HG02763 (cell line): ENCODE data around the gene TYMP.
"Not testable (repeated sequence)": the region's sequence is repeated elsewhere in the genome, so short reads cannot be mapped to it uniquely, and the experiment has no call there.

Experiments
- ATAC-seq: cut with Tn5 transposase; IDR thresholded peaks from one replicate; pipeline ENCODE4 v1.9.1; 2021; ENCODE audit warnings: mild to moderate bottlenecking, moderate library complexity; ENCODE audit not compliant: unreplicated experiment

TYMP gene

DNA sequence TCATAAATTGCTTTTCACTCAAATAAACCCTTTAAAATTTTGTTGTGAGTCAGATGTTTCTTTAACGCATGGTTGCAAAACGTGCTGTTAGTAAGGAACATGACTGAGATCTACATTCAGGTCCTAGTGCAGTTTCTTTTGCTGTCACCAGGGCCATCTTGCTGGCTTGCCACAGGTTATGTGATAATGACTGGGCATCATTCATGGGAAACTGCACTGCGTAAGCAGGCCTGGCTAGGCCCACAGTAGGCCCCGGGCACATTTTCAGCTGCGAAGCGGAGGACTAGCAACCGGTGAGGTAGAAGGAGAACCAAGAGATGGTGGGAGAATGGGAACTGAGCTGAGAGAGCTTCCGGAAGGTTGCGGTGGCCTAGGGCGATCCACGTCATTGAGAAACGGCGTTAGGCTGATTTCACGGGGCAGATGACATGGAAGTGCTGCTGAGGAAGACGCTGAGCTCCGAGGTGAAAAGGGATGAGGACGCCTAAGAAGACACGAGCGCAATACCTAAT lies 12.7 kb upstream of the TYMP start:
- ATAC-seq, result no peak

DNA sequence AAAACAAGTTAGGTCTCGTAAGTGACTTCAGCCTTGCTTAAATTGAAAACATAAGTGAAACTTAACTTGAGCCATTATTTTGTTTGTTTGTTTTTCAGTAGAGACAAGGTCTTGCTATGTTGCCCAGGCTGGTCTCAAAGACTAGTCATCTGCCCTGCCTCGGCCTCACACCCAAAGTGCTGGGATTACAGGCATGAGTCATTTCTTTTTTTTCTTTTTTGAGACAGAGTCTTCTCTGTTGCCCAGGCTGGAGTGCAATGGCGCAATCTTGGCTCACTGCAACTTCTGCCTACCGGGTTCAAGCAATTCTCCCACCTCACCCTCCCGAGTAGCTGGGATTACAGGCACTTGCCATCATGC lies 11.8 kb upstream of the TYMP start:
- ATAC-seq, result not testable (repeated sequence)

DNA sequence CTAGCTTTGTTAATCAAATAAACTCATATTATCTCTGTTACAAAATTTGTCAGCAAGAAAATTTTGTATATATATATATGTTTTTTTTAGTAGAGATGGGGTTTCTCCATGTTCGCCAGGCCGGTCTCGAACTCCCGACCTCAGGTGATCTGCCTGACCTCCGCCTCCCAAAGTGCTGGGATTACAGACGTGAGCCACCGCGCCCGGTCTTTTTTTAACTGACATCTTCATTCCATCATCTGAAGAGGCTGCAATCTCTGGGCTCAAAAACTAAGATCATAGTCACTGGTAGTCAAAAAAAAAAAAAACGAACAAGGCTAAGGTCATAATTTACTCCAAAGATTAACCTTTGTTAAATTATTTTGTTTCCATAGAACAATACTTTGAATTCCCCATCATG lies 10.6 kb upstream of the TYMP start:
- ATAC-seq, result no peak

DNA sequence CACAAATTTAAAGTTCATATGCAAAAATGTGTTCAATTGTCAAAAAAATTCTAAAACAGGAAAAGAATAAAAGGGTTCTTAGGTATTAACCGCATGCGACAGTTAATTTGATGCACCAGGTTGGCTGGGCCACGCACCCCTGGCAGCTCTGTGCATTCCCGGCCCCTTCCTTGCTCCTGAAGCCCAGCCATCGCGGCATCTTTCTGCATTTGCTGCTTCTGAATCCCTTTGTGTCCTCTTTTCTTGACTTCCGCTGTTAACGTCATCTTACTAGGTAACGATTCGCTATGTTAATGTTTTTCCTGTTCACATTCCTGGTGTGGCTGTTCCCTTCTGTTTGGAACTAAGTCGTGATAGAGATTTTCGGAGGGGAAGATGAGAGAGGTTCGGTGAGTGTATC lies 8.0 kb upstream of the TYMP start:
- no peak for ATAC-seq

DNA sequence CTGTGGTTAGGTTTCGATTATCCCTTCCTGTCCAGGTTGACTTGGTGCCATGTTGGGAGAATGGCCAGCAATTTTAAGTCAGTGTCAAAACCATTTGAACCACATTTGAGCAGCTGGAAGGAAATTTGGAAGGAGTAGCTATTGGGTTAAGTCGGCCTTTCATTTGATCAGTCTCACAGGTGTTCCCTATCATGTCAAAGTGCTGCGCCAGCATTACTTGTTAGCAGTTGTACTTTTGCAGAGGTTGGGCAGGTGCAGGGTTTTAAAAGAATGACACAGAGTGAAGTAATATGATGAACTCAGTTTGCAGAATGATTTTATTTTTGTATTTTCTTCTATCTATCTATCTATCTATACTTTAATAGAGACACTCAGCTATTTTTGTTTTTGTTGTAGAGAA lies 6.4 kb upstream of the TYMP start:
- no peak for ATAC-seq

DNA sequence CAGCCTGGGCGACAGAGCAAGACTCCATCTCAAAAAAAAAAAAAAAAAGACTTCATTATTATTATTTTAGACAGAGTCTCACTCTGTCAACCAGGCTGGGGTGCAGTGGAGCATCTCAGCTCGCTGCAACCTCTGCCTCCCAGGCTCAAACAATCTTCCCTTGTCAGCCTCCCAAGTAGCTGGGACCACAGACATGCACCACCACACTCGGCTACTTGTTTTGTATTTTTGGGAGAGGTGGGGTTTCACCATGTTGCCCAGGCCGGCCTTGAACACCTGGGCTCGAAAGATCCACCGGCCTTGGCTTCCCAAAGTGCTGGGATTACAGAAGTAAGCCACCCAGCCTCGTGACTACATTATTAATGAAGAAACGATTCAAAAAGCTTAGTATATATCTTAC lies 5.3 kb upstream of the TYMP start:
- no peak for ATAC-seq

DNA sequence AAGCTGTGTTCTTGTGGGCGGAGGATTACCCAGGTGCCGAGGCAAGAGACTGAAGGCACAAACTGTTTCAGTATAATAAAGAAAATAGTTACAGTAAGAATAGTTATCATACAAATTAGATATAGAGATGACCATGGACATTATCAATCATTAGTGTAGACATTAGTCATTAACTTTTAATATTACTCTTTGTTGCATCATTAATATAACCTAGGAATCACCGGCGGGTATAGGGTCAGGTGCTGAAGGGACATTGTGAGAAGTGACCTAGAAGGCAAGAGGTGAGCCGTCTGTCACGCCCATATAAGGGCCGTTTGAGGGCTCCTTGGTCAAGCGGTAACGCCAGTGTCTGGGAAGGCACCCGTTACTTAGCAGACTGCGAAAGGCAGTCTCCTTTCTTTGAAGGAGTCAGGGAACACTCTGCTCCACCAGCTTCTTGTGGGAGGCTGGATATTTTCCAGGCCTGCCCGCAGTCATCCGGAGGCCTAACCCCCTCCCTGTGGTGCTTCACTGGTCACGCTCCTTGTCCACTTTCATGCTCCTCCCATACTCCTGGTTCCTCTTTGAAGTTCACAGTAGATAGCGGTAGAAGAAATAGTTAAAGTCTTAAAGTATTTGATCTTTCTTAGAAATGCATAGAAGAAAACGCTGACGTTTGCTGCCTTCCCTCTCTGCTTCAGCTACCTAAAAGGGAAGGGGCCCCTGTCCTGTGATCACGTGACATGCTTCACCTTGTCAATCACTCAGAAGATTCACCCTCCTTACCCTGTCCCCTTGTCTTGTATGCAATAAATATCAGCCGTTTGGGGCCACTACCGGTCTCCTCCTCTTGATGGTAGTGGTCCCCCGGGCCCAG lies 4.3 kb upstream of the TYMP start:
- not testable (repeated sequence) for ATAC-seq

DNA sequence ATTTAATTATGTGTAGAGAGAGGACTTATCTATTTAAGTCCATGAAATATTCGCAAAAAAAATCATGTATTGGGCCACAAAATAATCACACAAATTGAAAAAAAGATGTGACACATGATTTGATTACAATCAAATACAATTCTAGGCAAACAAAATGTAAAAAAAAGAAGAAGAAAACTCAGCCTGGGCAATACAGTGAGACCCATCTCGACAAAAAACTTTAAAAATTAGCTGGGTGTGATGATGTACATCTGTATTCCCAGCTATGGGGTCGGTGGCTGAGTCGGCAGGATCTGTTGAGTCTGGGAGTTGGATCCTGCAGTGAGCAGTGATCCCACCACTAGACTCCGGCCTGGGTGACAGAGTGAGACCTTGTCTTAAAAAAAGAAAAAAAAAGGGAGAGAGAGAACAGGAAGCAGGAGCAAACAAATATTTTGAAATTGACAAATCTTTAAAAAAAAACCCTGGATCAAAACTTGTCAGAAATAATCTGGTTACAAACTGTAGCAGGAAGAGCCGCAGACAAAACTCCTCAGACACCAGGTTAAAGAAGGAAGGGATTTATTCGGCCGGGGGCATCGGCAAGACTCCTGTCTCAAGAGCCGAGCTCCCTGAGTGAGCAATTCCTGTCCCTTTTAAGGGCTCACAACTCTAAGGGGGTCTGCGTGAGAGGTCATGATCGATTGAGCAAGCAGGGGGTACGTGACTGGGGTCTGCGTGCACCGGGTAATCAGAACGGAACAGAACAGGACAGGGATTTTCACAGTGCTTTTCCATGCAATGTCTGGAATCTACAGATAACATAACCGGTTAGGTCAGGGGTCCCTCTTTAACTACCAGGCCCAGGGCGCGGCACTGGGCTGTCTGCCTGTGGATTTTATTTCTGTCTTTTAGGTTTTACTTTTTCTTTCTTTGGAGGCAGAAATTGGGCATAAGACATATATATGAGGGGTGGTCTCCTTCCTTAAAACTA lies 3.3 kb upstream of the TYMP start:
- ATAC-seq, result no peak

DNA sequence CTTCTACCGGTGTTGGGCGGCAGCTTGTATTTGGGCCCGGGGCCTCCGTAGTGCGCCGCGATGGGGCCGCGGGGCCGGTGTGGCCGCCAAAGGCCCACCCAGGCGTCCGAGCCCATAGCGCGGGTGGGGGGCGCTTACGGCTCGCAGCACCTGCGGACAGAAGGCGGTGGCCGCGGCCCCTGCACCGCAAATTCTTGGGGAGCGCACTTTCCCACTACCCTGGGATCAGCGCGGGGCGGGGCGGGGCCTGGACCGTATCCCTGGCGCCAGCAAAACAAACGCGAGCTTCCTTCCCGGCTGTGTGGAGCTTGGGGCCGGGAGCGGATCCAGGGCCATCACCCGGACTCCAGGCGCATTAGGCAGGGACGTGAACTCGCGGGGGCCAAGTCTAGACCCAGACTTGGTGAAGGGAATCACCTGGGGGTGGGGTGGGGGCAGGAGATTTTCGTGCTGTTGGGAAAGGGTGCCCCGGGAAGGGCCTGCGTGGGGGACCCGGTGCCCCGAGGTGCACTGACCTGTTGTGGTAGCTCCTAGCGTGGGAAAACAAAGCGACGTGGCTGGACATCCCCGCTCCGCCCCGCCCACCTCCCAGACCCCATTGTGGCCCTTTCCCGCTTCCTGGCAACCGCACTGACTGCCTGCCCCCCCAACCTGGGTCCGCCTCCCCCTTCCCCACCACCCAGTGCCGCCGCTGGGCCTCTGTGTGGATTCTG lies 2.3 kb upstream of the TYMP start:
- peak; percentile 4 for ATAC-seq

DNA sequence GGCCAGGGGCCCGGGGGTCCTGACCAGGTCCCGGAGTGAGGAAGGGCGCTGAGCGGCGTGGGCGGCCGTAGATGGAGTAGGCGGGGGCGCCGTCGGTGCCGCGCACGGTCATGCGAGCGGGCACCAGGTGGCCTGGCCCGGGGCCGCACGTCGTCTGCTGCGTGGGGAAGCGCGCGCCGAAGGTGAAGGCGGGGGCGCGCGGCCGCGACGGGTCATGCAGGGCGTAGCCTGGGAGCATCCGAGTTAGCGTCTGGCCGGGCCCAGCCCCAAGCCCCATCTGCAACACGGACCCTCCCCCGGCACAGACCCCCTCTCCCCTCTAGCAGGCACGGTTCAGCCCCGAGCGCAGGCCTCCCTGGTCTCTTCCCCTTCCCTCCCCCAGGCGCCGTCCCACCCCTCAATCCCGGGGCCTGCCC lies 1.7 kb upstream of the TYMP start:
- ATAC-seq, result peak; percentile 36

DNA sequence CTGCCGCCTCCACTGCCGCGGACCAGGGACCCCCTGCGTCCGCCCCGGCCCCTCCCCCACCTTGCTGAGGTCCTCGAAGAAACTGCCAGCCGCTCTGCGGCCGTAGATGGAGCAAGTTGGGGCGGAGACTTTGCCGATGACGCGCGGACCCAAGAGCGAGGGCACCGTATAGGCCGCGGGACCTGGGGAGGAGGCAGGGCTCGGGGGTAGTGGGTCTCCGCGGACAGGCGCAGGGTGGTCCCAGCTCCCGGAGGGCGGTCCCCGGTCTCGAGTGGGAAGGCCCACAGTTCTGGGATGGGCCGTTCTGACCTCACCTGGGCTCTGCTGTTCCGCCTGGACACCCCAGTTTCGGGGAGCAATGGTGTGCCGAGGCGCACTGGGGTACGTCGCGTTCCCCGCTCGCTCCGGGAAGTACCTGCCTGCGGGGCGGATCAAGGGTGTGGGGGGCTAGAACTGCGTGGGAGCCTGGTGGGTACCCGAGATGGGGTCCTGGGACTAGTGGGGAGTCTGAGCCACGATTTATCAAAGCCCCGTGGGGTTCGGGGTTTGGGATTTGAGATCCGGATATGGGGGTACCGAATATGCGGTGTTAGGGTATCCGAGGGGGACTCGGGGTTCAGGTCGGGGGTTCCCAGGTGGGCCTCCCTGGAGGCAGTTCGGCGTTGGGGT lies 1.2 kb upstream of the TYMP start:
- ATAC-seq, result no peak

DNA sequence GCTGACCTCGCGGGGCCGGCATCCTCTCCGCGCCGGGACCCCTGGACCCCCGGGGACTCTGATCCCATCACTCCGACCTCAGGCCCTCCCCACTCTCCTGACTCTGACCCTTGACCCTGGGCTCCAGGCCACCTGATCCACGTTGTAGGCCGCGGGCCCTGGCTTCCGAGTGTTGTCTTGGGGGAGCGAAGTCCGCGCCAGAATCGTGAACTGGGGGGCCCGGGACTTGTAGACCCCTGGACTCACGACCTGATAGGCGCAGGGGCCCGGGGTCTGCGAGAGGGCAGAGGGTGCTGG lies 716 bp upstream of the TYMP start:
- no peak for ATAC-seq

DNA sequence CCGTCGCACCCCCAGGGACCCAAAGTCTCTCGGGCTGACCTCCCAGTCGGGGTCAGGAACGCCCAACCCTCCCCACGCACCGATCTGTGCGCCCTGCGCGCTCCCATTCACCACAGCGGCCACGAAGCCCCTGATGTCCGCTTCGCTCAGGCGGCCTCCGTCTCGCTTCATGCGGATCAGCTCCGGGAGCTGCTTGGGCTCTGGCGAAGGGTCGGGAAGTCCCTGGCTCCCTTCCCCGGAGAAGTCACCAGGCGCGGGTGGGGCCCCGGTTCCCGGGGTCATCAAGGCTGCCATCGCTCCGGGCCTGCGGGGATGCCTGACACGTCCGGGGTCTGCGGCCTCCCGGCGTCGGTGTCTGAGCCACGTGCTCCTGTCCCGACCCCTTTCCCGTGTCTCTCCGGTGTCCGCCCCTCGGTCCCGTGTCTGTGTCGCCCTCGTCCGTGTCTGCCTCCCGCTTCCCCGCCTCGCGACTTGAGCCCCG lies 356 bp downstream of the TYMP start:
- no peak for ATAC-seq

DNA sequence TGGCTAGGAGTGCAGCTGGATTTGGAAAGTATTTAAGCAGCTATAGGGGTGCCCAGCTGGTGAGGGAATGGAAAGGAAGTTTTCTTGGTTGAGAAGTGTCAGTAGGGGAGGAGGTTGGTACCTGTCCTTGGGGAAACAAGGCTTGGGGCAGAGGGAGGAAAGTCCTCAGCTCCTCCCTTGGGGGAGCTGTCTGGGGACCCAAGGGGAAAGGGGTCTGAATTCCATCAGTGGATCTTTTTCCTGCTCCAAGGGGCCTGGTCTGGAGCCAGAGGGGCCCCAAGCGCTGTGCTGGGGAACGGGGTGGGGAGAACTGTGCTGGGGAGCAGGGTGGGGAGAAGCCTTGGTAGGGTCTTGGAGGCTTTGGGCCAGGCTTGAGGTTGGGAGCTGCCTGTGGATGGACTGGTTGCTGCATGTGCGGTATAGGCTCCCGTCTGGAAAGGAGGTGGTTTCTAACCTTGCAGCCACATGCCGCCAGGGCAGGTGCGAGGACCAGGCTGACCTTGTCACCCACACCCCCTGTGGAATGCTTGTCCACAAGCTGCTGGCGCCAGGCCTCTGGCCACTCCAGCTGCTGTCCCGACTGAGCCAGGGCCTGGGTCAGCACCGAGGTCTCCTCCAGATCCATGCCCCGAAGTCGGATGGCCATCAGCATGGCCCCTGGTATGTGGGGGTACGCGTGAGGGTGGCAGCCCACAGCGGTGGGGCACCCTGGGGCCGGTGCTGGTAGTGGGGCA lies 963 bp downstream of the TYMP start:
- no peak for ATAC-seq

DNA sequence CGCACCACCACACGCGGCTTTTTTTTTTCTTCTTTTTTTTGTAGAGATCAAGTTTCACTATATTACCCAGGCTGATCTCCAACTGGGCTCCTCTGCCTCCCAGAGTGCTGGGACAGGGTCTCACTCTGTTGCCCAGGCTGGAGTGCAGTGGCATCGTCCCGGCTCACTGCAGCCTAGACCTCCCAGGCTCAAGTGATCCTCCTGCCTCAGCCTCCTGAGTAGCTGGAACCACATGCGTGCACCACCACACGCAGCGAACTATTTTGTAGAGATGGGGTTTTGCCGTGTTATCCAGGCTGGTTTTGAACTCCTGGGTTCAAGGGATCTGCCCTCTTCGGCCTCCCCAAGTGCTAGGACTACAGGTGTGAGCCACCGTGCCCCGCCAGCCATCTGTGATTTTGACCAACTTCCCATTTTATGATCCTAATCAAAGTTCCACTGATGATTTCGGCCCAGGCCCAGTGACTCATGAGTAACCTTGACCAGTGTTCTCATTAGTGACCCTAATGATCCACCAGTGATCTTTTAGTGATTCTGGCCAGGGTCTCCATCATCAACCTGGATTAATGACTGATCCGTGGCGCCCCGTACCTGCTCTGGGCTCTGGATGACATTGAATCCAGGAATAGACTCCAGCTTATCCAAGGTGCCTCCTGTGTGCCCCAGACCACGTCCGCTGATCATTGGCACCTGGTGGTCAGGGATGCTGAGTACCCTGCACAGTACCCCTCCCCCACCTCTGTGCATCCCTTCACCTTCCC lies 1.7 kb downstream of the TYMP start:
- ATAC-seq, result no peak

DNA sequence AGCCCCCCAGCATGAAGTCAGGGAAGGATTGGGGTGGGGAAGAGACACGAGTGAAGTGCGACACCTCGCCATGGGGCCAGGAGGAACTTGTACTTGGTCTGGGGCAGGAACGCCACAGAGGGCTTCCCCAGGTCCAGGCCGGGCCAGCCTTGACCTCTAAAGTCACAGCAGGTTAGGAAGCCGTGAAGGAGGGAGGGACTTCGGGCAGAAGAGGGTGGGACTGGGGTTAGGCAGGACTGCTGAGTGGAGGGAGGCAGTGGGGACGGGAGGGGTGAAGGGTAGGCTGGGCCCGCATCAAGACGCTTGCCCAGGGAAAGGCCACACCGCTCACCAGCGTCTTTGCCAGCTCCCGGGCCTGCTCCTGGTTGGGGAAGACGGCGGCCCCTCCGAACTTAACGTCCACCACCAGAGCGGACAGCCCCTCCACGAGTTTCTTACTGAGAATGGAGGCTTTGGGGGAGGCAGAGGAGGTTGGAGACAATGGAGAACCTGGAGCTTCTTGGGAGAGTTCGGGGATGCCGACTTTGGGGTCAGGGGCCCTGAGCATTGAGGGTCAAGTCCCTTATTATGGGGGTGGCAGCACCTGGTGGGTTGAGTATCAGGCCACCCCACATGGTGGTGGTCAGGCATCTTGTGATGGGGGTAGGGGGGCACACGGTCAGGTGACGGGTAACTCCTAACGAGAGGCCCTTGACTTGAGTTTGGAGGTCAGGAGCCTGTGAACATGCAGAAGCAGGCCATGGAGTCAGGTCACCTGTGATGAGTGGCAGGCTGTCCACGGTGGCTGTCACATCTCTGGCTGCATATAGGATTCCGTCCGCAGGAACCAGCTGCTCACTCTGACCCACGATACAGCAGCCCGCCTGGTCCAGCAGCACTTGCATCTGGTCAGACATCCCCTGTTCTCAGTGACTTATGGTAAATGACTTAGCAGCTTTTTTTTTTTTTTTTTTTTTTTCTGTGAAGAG lies 2.7 kb downstream of the TYMP start:
- no peak for ATAC-seq

DNA sequence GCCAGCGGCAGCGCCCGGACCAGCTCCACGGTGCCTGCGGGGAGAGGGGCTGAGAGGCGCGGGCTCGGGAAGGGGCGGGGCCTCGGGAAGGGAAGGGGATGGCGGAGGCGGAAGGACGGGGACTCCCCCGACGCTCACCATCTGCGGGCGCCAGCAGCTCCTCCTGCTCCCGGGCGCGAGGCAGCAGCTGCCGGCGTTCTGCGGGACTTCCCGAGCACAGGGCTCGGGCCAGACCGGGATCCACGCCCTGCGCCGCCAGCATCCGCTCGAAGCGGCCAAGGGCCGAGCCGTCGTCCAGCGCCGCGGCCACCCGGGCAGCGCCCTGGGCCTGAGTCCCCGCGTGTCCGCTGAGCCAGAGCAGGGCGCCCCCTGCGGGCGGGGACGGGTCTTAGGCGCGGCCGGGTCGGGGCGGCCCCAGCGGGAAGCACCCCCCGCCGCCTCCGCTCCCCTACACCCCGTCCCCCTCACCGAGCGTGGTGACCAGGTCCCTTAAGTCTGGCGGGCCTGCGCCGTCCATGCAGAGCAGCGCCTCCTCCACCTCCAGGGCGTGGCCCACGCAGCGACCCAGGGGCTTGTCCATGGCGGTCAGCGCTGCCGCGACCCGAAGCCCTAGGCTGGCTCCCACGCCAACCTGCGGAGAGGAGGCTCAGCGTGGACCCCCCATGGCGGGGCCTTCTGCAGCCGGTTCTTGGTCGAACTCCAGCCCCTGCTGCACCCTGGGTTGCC lies 3.5 kb downstream of the TYMP start:
- peak; percentile 33 for ATAC-seq

DNA sequence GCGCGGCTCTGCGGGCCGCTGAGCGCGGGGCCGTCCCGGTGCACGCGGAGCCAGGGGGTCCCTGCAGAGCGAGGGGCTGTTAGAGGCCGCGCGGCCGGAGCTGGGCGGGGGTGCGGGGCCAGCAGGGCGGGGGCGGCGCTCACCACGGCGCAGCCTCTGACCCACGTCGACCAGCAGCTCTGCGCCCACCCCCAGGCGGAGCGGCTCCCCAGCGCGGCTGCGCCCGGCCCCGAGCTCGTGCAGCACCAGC lies 4.0 kb downstream of the TYMP start:
- peak; percentile 27 for ATAC-seq
